Activated CD8-positive, alpha-beta memory T cell treated with anti-CD3 and anti-CD28 coated beads, Interleukin-2, amount 50 U/mL, for 1 hour (primary cell): ENCODE results near the gene NPAS3.

Experiments used
- DNase-seq: peaks from one replicate; pipeline ENCODE4 v3.0.0-alpha.2; 2020; ENCODE audit errors: extremely low read depth

Gene NPAS3

DNA sequence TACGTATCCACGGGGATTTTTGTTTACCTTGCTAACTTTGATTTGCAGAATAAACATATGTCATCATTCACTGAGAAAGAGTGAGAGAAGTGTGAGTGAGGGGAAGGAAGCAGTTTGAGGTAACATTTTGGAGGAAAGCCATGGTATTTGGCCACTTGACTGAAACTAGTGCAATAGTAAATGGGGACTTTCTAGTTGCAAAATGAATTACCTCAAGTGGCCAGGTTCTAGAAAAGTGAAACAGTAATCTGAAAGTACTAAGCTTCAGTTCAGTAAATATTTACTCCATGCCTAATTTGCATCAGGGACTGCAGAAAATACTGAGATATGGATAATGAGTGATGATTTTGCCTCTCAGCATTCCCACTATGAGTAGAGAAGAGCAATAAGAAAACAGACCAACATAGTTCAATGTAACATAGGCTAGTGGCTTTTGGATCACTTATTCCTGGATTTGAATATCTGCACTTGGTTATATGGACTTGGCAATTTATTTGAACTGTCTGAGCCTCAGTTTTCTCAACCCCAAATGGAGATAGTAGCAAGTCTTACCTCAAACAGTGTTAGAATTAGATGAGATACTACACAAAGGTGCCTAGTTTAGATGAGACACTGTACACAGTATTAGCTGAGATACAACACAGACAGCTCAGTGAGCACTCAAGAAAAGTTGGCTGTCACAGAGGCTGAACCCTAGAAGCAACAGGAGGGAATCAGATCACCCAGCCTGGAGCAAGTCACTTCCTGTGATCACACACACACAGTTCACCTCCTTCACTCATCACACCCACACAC lies 439.1 kb downstream of the NPAS3 start:
- no peak for DNase-seq

DNA sequence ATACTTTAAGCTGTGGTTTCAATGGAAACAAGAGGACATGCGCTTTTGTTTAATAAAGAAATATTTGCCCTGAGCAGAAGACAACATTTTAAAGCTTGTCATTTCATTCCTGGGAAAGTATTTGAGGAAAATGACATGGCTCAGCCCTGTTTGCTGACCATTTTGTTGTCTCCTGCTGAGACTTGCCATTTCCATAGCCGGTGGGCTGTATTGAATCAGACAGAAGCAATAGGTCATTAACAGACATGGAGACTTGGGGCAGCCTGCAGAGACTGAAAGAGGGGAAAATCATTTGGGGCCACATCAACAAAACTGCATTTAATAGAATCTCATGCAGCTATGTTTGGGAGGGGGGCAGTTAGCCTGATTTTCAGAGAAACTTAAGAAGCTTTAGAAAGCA lies 443.0 kb downstream of the NPAS3 start:
- no peak for DNase-seq

DNA sequence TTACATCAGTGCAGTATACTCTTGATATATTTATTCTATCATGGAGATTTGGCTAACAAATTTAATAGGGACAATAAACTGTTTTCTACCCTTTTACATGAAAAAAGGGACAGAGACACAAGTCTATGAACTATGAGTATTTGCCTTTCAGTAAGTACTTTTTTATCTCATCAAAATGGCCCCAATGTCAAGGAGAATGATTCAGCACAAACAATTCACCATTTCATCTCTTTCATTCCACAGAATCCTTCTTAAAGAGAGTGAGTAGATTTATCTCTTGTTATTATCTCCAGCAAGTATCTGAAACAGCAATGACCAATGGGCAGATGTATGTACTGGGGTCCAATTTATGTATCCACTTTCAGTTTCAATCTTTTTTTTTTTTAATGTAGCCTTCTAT lies 447.5 kb downstream of the NPAS3 start:
- no peak for DNase-seq

DNA sequence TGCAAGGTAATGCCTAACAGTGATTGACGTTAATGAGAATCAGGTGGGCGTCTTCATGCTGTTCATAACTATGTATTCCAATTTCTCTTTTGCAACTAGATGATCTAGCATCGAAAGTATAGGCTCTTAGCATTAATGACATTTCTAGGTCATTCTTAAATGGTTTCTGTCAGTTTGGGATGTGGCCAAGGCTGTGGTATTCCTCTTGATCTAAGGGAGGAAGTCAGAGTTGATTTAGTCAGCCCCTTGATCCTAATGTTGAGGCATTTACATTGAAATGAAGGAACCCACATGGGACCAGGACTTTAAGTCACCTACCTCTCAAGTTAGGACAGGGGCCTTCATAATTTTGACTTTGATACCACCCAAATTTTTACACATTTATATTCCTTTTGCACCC lies 448.1 kb downstream of the NPAS3 start:
- DNase-seq, result no peak

DNA sequence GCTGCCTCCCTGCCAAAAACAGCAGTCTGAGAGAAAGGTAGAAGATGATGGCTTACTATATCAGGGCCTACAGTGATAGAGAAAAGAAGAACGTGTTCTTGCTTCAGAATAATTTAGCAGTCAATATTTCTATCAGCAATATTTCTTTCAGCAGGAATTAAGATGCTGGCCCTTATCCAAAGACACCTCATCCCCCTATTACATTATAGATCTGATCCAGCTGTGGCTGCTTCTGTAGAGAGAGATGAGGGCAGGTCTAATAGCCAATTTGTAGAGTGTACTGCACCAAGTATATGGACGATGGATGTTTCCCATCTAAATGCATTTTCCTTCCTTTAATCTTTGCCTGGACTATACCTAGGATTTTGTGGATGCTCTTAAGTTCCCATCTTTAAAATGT lies 451.7 kb downstream of the NPAS3 start:
- no peak for DNase-seq

DNA sequence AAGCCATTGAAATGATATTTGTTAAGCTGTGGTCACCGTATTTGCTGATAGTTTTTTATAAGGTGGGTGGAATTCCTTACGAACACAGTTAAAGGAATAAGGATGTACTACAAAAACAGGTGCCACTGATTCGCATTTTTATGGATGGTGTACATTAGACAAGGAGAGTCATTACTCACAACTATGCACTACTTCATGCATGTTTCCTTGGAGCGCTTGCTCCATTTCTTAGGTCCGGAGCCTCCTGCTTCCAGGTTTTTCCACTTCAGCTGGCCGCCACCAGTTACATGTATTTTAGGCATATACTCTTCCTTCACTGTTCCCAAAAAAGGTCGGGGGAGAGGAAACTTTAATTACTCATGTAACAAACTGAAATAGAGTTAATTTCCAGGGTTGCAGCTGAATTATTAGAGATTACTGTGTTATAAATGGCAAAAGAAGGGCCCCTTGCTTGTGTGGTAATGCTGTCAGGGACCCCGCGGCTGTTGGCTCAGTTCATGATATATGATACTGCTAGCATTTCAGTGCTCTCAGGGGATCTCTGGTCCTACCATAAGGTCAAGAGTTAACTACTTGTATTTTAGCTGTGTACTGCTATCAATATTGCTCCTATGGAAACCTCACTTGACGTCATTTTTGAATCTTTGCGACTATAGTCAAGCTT lies 454.7 kb downstream of the NPAS3 start:
- no peak for DNase-seq

DNA sequence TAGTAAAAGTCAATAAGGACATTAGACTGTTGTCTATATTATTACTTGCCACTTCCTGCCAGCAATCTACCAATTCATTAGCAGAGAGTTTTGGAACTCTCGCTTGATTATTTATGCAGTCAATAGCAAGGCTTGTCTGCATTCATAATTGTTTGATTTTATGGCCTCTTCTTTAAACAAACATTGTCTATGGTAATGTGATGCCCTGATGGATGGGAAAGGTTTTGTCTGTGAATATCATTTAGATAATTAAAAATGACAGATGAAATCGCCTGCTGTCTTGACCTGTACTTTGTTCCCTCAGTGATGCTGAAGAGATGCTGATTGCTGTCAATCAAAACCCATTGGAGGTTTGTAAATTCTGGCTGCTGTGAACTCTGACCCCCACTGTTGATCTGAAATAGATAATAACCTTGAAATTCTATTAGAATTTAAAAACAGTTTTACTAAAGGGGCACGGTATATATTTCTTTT lies 455.3 kb downstream of the NPAS3 start:
- no peak for DNase-seq

DNA sequence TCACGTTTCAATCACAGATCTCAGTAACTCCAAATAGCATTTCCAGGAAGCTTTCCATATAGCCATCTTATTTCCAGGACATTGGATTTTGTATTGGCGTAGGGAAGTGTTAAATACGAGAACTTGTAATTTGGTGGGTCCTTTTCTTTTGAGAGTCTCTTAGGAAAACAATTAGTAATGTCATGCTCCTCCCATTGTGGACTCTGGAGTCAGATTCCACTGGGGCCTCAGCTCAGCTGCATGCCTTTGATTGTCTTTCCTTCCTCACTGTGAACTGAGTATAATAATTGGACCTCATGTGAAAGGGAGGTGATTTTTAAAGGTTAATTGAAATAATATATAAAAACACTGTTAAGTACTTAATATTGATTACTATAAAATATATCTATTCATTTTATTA lies 462.6 kb downstream of the NPAS3 start:
- no peak for DNase-seq

DNA sequence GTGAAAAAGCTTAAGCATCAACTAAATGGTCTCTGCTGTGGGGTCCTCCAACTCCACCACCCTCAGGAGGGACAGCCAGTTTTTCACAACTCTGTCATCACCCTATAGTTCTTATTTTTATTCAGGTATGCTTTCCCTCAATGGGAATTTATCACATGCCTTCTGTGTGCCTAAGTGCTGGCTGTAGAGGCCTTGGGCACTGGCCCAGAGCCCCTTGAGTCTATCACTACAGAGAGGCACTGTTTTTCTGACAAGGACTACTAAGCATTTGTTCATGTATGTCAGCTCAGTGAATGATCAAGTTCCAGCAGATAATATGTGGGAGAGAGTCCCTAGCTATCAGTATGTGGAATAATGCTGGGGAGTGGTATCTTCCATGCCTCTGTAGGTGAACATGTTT lies 463.9 kb downstream of the NPAS3 start:
- no peak for DNase-seq

DNA sequence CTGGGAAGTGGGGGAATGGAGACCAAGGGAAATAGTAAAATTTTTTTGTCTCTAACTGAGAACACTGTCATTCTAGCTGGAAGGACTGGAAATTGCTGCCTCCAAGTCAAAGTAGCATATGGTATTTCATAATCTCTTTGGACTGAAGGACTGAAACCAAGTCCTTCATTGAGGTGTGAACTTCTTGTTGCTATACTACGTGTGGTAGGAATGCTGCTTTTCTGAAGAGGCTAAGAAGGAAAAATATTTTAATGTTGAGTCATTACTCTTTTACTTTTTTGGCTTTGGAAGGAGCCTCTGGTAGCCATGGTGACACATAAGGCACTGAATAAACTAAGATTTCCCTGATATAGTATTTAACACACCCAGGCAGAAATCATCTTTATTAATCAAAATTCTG lies 465.4 kb downstream of the NPAS3 start:
- no peak for DNase-seq

DNA sequence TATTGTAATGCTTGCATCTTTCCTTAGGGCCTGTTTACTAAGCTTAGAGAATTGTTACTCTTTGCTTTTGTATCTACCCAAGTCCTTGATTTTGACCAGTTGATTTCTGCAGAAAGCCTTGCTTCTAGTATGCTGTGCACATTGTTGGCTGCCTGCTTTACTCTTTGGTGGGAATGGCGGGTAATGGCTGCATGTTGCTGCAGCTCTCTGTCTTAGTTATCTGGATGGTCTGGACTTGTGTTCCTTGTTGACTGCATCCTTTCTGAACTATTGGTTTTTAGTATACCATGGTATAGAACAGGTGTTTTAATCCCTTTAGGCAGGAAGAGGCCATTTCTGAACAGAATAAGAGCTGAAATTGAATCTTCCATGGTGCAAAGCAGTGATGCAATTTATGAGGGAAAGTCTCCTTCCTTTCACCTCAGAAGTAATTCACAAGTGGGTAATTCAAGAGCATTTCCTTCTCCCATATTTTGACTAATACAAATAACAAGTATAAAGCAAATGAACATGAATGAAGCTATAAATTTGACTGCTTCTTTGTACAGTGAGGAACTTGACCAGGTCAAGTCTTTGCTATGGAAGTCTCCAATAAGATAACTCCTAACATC lies 466.4 kb downstream of the NPAS3 start:
- DNase-seq, result no peak

DNA sequence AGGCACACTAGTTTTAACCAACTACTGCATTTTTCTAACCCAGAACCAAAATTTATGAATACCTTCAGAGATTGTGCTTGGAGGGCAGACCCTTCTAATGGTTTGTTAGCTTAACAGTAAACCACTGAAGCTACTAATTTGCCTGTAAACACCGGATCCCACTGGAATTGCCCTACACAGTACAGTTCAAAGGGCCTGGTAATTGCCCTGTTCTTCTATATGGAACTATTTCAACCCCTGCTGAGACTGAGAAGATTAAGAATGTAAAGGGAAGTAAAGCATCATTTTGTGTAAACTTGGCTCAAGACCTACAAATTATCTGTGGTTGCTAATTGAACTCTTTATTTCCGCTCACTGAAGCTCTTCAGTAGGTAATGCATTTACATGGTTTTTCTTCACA lies 468.1 kb downstream of the NPAS3 start:
- DNase-seq, result no peak

DNA sequence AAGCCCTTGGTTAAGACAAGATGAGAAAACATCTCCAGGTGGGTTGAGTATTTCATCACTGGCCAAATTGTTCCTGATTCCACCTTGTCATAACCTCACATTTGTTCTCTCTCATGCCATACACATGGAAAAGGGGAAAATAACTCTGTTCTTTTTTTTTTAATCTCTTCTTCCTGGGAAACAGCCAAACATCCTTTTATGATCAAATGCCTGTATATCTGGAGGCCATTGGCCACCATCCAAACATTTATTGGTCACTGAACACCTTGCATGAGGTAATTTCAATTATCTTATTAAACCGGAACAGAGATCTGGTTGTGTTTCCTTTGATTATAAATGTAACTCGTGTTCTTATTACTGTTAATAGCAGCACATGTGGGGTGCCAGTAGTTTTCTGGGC lies 469.6 kb downstream of the NPAS3 start:
- no peak for DNase-seq

DNA sequence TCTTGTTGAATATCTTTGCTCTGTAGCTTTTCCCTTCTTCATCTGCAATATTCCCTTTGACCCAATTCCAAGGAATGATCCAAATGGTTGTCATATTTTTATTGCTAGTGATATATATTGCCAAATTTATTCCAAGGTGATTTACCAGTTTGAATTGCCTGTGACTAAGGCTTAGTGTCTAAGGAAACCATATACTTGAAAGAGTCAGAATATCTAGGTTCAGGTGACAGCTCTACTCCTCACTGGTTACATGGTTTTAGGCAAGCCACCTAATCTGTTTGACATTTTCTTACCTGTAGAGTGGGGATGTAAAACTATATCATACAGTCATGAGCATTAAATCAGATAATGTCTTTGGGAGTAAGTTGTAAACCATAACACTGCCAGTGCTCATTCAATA lies 473.8 kb downstream of the NPAS3 start:
- no peak for DNase-seq

DNA sequence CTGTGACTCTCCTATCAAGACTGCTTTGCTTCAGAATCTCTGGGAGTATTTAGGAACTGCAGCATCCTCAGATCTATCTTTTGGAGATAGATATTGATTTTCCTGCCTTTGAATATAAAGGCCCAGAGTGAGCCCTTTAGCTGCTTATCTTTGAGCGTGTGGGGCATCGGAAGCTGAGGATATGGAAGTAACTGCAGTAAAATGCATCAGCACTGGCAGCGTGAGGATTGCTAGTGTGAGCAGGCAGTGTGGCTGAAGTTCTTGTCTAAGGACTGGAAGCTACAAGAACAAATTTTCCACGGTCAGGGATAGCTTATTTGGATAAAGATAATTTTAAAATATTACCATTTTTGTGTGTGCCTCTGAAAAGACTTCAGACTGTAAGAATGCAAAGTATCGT lies 474.7 kb downstream of the NPAS3 start:
- no peak for DNase-seq

DNA sequence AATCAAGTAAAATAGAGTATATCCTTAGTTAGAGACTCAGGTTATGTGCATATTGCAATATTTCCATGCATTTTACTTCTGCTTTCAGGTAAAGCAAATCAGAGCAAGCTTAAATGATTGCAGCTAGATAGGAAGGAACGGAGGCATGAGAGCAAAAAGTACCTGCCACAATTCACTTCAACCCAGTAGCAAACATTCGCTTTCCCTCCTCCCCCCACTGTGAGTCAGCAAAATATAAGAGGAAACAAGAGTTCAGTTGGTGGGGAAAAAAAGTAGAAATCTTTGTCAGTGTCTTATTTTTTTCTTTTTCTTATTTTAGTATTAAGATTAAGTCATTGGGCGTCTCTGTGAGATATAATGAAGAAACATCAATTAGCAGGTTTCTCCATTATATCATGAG lies 475.4 kb downstream of the NPAS3 start:
- DNase-seq, result no peak

DNA sequence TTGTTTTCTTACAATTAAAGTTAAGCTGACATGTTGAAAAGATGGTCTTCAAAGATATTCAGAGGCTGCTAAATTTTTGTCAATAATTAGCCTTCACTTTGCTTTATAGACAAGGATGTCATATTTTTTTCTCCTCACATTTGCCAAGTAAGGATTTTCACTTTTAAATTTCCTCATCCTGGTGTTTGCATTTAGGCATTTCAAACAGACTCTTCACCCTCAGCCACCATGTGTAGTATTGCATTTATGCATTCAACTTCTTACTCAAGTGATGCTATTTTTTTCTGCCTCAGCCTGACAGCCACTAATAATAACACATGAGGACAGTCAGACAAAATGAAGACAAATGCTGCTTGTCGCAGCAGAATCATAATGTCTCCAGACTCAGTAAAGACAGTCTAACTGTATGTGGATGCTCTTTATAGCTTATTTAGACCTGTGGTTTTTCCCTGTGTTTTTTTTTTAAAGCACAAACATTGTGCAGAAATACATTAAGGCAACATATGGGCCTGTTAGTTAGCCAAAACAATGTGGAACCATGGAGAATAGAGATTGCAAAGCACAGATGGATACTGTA lies 481.5 kb downstream of the NPAS3 start:
- DNase-seq, result no peak

DNA sequence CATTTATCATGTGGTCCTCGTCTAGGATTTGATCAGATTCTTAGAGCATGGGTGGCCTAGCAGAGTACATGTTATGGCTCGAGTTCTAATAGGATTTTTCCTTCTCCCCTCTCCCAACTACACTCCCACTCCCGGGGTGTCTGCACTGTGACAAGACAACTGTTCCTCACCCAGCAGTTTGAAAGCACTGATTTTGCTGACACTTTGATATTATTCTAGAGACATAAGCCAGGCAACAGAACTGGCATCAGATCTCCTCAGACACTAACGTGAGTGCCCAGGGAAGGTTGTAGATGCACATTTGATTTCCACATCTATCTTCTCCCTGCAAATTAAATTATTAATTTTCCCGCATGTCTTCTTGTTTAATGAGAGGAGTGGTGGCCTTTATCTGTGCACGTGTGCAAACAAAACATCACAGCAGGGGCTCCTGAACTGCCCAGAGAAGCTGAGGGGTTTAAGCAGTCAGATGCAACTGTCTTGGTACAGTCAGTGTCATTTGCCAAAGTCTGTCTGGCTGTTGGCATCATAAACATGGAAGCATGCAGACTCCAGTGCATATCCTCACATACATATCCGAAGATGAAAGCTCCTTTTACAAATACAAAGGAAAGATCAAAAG lies 491.8 kb downstream of the NPAS3 start:
- no peak for DNase-seq

DNA sequence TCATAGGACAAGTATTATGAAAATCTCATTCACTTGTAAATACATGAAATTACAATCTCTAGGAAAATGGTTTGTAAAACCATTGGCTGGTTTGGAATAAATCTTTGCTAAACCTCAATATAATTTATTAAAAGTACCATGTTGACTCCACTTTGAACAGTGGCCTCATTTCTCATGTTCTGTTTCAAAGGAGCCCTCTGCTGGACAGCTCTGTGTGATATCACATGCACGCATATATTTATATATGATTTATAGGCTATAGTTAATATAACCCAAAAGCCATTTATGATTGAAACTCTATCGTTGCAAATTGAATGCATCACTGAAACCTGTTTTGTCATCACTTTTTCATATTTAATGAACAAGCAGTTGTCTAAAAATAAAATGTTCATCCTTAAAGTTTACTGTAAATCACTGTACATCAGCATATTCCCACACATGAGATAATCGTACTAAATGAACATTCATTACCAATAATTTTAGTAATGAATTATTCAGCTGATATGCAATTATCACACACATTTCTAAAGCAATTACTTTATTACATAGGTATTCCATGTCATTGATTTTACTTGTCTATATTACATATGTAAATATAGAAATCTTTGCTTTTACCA lies 493.8 kb downstream of the NPAS3 start:
- no peak for DNase-seq

DNA sequence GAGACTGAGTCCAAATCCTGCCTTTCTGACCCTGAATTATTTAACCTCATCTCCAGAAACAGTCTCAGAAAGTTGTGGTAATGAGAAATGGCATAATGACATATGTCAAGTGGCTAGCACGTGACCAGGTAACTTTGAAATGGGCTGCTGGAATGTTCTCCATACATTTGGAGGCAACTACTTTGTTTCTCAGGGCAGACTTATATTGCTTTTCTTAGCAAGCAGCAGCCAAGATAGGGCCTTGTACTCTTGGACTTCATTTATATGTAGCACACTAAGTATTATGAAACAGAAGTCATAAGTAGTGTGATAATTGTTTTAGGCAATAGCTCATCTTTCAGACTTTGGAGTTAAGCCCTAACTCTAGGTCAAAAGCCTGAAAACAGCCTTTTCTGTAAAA lies 494.7 kb downstream of the NPAS3 start:
- DNase-seq, result no peak

DNA sequence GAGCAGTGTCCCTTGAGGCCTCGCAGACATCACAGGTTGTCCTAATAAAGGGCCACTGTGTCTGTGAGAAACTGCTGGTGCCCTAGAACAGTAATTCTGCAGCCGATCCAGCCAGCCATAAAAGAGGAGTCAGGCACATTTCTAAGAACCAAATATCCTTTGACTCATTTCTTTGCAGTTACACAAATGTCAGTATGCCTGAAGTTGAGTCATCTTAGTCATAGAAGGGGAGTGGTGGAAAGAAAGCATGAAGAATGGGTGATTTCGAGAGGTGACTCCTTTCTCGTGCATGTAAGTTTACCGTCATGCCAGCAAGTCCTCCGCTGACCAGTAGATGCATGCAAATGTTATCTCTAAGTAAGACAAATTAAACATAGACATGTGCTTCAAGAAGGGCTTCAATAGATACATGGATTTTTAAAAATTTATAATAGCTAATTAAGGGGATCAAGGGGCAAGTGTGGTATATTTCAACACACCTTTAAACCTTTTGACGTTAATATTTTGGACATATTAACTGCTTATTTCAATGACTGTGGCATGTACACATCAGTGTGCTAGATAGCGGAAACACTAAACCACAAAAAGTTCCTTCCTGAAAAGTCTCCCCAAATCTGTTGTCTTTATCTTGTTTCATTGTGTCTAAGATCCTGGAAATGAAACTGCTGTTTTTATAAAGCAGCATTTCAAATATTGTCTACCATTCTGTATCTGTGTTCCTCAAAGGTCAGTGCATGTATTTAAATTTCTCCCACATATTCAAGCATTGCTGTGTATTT lies 497.4 kb downstream of the NPAS3 start:
- DNase-seq, result no peak
